HFFc6 (cell line): ENCODE results near the gene JADE1. TPM values are rescaled to one million over a fixed set of nuclear protein-coding genes. Genes with fewer than 3 reads are reported as not detected.

ENCODE experiments used
- DNase-seq: peaks from one replicate; pipeline ENCODE4 v3.0.0-alpha.2; 2018
- H3K27ac Mint-ChIP-seq: 2 replicates; pipeline ENCODE4 v1.8.0; 2020; ENCODE audit warnings: mild to moderate bottlenecking, mixed read lengths
- H3K27me3 Mint-ChIP-seq: 2 replicates; pipeline ENCODE4 v1.8.0; 2021; ENCODE audit warnings: mild to moderate bottlenecking, moderate library complexity, mixed read lengths; ENCODE audit not compliant: insufficient read depth
- H3K36me3 Mint-ChIP-seq: 2 replicates; pipeline ENCODE4 v1.8.0; 2021; ENCODE audit warnings: low read depth, mixed read lengths
- H3K4me1 Mint-ChIP-seq: 2 replicates; pipeline ENCODE4 v1.8.0; 2020; ENCODE audit warnings: low read depth, mixed read lengths
- H3K4me3 Mint-ChIP-seq: 2 replicates; pipeline ENCODE4 v1.8.0; 2020; ENCODE audit warnings: mild to moderate bottlenecking, moderate library complexity, mixed read lengths
- H3K9me3 Mint-ChIP-seq: 2 replicates; pipeline ENCODE4 v1.8.0; 2020; ENCODE audit warnings: mild to moderate bottlenecking, mixed read lengths
- total RNA-seq, 6 experiments: library from RNA; stranded (reverse); fragmentation: NEBNext Ultra II Directional; extraction: Animal tissue kit (Norgen Biotek cat#: 25700); gene quantifications; 2 replicates in 1 of 6; 3 replicates in 5 of 6; pipeline ENCODE4 v1.2.3, GENCODE V29; 2021
- TF ChIP-seq, protein P1 (sequence below): fragments of 200-600 bp; sonication (generic); IDR thresholded peaks from 2 replicates; pipeline ENCODE4 v1.5.0; 2021; ENCODE audit warnings: antibody characterized with exemption, mild to moderate bottlenecking

JADE1 gene
- total RNA-seq, 6 experiments from 2014 or later = 23.2 to 32.4 (median 26.6) TPM

DNA sequence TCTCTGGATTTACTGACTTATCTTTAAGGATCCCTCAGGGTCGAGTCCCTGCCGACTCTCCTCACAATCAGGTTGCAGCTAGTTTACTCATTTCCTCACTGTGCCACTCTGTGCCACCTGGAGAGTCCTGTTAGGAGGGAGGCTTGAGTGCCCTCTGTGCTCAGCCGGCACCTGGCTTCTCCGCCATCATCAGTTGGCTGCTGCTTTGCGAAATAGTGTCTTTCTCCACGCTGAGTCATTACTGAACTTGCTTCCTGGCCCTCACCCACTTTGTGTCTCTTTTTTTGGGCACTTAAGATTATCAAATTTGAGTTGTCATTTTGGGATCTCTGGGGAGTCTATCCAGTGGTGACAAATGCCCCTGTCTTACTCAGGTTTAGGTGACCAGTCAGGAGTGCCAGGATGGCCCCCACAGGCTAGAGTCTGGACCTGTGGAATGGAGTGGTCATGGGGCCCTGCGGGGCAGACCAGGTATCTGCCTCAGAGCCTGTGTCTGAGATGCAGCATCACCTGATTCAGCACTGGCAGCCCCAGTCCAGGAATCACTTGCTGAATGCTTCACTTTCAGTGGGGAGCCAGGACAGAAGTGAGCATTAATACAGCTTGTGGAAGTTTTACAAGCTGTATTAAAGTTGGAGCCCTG, 37.7 kb downstream of the JADE1 start:
- DNase-seq = no peak
- peak overlapping the region; percentile 25; the same call in 1 of the 2 replicates for H3K27ac Mint-ChIP-seq
- no peaks in the 10 kb centered on the region for H3K9me3 Mint-ChIP-seq
- H3K36me3 Mint-ChIP-seq = peaks cover 74% of the 10 kb centered on the region
- H3K27me3 Mint-ChIP-seq = no peaks in the 10 kb centered on the region; the same call in 1 of the 2 replicates
- no peak overlapping the region for H3K4me3 Mint-ChIP-seq
- TF ChIP-seq, protein P1, sequence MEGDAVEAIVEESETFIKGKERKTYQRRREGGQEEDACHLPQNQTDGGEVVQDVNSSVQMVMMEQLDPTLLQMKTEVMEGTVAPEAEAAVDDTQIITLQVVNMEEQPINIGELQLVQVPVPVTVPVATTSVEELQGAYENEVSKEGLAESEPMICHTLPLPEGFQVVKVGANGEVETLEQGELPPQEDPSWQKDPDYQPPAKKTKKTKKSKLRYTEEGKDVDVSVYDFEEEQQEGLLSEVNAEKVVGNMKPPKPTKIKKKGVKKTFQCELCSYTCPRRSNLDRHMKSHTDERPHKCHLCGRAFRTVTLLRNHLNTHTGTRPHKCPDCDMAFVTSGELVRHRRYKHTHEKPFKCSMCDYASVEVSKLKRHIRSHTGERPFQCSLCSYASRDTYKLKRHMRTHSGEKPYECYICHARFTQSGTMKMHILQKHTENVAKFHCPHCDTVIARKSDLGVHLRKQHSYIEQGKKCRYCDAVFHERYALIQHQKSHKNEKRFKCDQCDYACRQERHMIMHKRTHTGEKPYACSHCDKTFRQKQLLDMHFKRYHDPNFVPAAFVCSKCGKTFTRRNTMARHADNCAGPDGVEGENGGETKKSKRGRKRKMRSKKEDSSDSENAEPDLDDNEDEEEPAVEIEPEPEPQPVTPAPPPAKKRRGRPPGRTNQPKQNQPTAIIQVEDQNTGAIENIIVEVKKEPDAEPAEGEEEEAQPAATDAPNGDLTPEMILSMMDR = no peak
- H3K4me1 Mint-ChIP-seq = peaks cover 20% of the 10 kb centered on the region

DNA sequence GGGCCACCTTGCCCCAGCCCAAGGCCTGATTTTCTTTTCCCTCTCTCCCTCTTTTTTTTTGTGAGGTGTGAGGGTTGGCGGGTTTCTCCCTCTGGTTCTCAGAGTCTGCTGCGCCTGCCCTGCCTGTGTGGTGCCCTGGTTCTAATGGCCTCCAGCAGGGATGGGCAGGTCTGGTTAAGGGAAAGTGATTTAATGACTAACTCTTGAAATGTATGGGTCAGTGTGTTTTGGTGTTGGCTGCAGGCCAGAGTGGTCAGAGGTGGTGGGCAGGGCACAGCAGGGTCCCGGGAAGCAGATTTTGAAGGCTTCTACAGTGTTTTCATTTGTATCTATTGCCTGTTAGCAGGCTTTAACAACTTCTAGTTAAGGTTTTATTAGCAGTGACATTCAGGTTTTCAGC, 39.0 kb downstream of the JADE1 start:
- Mint-ChIP-seq H3K4me1 (peaks cover 21% of the 10 kb centered on the region), H3K9me3 (no peaks in the 10 kb centered on the region), H3K36me3 (peaks cover 72% of the 10 kb centered on the region), H3K4me3 (no peak overlapping the region), H3K27me3 (no peaks in the 10 kb centered on the region; the same call in 1 of the 2 replicates), H3K27ac (peak overlapping the region; percentile 29; the same call in 1 of the 2 replicates)
- DNase-seq = no peak
- TF ChIP-seq, protein P1 = no peak

DNA sequence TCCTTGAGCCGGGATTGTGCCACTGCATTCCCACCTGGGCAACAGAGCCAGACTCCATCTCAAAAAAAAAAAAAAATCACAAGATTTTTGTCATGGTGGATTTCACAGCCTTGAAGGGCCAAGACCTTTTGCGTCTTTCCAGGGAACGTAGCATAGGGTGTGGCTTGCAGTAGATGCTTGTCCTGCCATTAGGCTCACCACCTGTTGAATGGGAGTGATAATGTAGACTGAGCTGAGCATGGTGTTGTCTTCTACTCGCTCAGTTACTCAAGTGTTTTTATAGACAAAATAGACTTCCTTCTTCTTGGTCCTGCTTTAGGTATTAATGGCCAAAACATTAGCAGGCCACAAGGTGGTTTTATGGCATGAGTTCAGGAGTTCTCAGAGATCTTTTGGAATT, 40.8 kb downstream of the JADE1 start:
- Mint-ChIP-seq H3K36me3 (peaks cover 82% of the 10 kb centered on the region), H3K4me3 (no peak overlapping the region), H3K27ac (no peak overlapping the region), H3K27me3 (no peaks in the 10 kb centered on the region; the same call in 1 of the 2 replicates), H3K9me3 (no peaks in the 10 kb centered on the region), H3K4me1 (peaks cover 39% of the 10 kb centered on the region)
- no peak for DNase-seq
- TF ChIP-seq, protein P1 = no peak

DNA sequence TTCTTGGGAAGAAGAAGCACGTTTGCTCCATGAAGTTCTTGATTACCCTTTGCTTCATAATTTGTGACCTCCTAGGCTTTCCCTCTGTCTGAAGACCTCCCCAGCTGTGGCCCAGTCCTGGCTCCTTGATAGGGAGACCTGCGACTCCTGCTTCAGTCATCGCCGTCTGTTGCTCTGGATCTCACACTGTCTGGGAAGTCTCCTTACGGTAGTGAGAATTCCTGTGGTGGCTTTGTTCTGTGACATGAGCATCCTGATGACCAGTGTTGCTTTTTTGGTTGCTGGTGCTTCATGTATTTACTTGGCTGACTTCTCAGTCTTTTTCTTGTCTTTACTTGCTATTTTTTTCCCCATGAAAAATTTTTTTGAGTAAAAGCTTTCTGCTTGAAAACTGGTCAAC, 44.2 kb downstream of the JADE1 start:
- H3K36me3 Mint-ChIP-seq = peaks cover 74% of the 10 kb centered on the region
- peak overlapping the region; percentile 81 for H3K27ac Mint-ChIP-seq
- DNase-seq = peak; percentile 20
- peaks cover 40% of the 10 kb centered on the region for H3K4me1 Mint-ChIP-seq
- H3K27me3 Mint-ChIP-seq = no peaks in the 10 kb centered on the region
- H3K9me3 Mint-ChIP-seq = no peaks in the 10 kb centered on the region
- H3K4me3 Mint-ChIP-seq = no peak overlapping the region
- TF ChIP-seq, protein P1 = no peak

DNA sequence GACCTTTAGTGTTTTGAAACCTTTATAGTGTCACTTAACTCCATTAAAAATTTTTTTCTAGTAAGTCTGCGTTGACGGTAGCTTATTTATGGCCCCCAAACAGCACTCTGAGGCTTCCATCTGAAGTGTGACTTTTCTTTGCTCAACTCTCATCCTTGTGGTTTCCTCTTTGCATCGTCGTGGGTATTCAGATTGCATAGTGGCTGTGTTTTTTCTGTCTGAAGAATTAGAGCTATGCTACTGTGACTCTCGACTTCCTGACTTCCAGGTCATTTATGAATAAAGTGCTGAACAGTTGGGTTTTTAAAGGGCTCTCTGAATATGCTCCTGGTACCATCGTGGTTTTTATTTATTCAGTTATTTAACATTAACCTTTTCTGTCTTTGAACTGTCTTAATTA, 44.9 kb downstream of the JADE1 start:
- H3K36me3 Mint-ChIP-seq = peaks cover 67% of the 10 kb centered on the region
- peak overlapping the region; percentile 38; the same call in 1 of the 2 replicates for H3K4me3 Mint-ChIP-seq

More for the DNA sequence above, 44.9 kb downstream of the JADE1 start:
- DNase-seq = peak; percentile 59
- Mint-ChIP-seq H3K27ac (peak overlapping the region; percentile 81), H3K9me3 (no peaks in the 10 kb centered on the region), H3K4me1 (peaks cover 47% of the 10 kb centered on the region), H3K27me3 (no peaks in the 10 kb centered on the region; the same call in 1 of the 2 replicates)
- TF ChIP-seq, protein P1 = no peak
